HL-60 (cell line): ENCODE data around the gene ATP6V1D.

Experiments
- GABPA ChIP-seq: IDR thresholded peaks from 2 replicates; pipeline ENCODE4 v1.6.1; 2012; ENCODE audit warnings: low read depth
- TF ChIP-seq, protein P1 (sequence below): IDR thresholded peaks from one replicate; pipeline ENCODE4 v1.5.1; 2011; ENCODE audit warnings: low read length, control low read depth, inconsistent platforms; ENCODE audit not compliant: insufficient read depth

DNA sequence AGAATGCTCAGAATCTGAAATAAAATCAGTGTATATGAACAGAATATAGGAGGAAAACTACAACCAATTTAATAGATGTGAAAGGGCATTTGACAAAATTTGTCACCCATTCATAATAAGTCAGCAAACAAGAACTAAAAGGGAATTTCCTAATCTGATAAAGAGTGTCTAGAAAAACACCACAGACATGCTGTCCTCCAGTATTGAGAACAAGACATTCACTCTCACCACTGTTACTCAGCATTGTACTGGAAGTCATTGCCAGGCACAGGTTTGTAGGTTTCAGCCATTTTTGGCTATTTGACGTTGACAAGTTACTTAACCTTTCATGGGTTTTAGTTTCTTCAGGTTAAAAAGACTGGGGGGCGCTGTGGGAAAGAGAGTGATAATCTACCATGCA, 13.7 kb upstream of the ATP6V1D start:
- TF ChIP-seq, protein P1, sequence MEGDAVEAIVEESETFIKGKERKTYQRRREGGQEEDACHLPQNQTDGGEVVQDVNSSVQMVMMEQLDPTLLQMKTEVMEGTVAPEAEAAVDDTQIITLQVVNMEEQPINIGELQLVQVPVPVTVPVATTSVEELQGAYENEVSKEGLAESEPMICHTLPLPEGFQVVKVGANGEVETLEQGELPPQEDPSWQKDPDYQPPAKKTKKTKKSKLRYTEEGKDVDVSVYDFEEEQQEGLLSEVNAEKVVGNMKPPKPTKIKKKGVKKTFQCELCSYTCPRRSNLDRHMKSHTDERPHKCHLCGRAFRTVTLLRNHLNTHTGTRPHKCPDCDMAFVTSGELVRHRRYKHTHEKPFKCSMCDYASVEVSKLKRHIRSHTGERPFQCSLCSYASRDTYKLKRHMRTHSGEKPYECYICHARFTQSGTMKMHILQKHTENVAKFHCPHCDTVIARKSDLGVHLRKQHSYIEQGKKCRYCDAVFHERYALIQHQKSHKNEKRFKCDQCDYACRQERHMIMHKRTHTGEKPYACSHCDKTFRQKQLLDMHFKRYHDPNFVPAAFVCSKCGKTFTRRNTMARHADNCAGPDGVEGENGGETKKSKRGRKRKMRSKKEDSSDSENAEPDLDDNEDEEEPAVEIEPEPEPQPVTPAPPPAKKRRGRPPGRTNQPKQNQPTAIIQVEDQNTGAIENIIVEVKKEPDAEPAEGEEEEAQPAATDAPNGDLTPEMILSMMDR, result no peak
- TF ChIP-seq GABPA, result no peak
